ENCODE data around the gene PCDHGA1. TPM values are rescaled to one million over a fixed set of nuclear protein-coding genes. Genes with fewer than 3 reads are reported as not detected.
A peak's percentile ranks its signal among the peaks of the same experiment; 100 is the strongest.
"Not testable (repeated sequence)": the region's sequence is repeated elsewhere in the genome, so short reads cannot be mapped to it uniquely, and the experiment has no call there.

The PCDHGA1 gene
- total and polyA plus RNA-seq, 2 donors (not counting 1 experiment from before 2014, with no cell fraction given): 0.06 to 0.64 TPM

GRCh38 chr5:141343953-141344463 is 13.7 kb downstream of the PCDHGA1 start:
- Histone ChIP-seq H3K27ac (ENCODE audit: low read length in 2 of 2) (no peak overlapping the region), H3K9ac (ENCODE audit: low read length) (no peak overlapping the region), H3K9me3 (ENCODE audit: control extremely low read depth in 1 of 3, control insufficient read depth in 2 of 3, insufficient read depth in 1 of 3, low read length in 2 of 3) (peaks cover 0 to 55% (median 38%) of the 10 kb centered on the region in 3 donors), H3K36me3 (replicated peaks in 1 of 2; ENCODE audit: control extremely low read depth in 1 of 2, control insufficient read depth in 1 of 2, extremely low read depth in 1 of 2, insufficient read depth in 2 of 2, low read length in 1 of 2) (no peaks in the 10 kb centered on the region), H2AFZ (ENCODE audit: insufficient read depth, low read depth, low read length, poor library complexity, severe bottlenecking) (no peak overlapping the region), H3K4me3 (ENCODE audit: control extremely low read depth in 1 of 5, extremely low read depth in 1 of 5, insufficient read depth in 1 of 5, low read depth in 2 of 5, low read length in 4 of 5) (no peak overlapping the region), H4K20me1 (ENCODE audit: control insufficient read depth, insufficient read depth, low read length, poor library complexity, severe bottlenecking) (no peaks in the 10 kb centered on the region), H3K4me1 (ENCODE audit: control insufficient read depth in 2 of 2, insufficient read depth in 2 of 2, low read length in 2 of 2) (peaks cover 0 to 5% of the 10 kb centered on the region in 2 donors), H3K27me3 (replicated peaks in 1 of 4; ENCODE audit: control extremely low read depth in 1 of 4, control insufficient read depth in 3 of 4, insufficient read depth in 4 of 4, low read length in 3 of 4) (peaks cover 0 to 54% (median 27%) of the 10 kb centered on the region in 4 experiments), H3K79me2 (ENCODE audit: control insufficient read depth, insufficient read depth, low read length) (no peaks in the 10 kb centered on the region), H3K4me2 (replicated peaks; ENCODE audit: low read depth, low read length, poor library complexity, severe bottlenecking) (peak overlapping the region; percentile 5)
- no peak for DNase-seq
- no peak for ATAC-seq (ENCODE audit: low read depth)
- CTCF ChIA-PET: interaction anchor here (1.6 to 1.7 kb wide), 2 partner anchors 15 to 24 kb away, joined by 5 read pairs; partner anchors contain the start of genes PCDHGA1 and TAF7
- no peak overlapping the region for H3K27ac Mint-ChIP-seq
- TF ChIP-seq, protein P1, sequence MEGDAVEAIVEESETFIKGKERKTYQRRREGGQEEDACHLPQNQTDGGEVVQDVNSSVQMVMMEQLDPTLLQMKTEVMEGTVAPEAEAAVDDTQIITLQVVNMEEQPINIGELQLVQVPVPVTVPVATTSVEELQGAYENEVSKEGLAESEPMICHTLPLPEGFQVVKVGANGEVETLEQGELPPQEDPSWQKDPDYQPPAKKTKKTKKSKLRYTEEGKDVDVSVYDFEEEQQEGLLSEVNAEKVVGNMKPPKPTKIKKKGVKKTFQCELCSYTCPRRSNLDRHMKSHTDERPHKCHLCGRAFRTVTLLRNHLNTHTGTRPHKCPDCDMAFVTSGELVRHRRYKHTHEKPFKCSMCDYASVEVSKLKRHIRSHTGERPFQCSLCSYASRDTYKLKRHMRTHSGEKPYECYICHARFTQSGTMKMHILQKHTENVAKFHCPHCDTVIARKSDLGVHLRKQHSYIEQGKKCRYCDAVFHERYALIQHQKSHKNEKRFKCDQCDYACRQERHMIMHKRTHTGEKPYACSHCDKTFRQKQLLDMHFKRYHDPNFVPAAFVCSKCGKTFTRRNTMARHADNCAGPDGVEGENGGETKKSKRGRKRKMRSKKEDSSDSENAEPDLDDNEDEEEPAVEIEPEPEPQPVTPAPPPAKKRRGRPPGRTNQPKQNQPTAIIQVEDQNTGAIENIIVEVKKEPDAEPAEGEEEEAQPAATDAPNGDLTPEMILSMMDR (IDR thresholded peaks at IDR 0.05): peak; percentile 4
- no peak for TF ChIP-seq EZH2 (IDR thresholded peaks at IDR 0.05; ENCODE audit: borderline replicate concordance, insufficient read depth, low read depth, low read length, poor library complexity, severe bottlenecking)
- H3K4me3 Mint-ChIP-seq: peak overlapping the region; percentile 41
- H3K9me3 Mint-ChIP-seq (ENCODE audit: insufficient read depth): peaks cover 5% of the 10 kb centered on the region
- peaks cover 56% of the 10 kb centered on the region for H3K27me3 Mint-ChIP-seq
- POLR2A ChIA-PET: no interaction called here
- intact Hi-C loops (cut with micrococcal nuclease): no loop called here
- 42% methylated on average over 26 of the region's 31 CpGs for WGBS (ENCODE audit: insufficient coverage)
- H3K4me1 Mint-ChIP-seq: no peaks in the 10 kb centered on the region

GRCh38 chr5:141345327-141345726 is 15.0 kb downstream of the PCDHGA1 start:
- Histone ChIP-seq H4K20me1 (ENCODE audit: control insufficient read depth, insufficient read depth, low read length, poor library complexity, severe bottlenecking) (no peaks in the 10 kb centered on the region), H3K79me2 (ENCODE audit: control insufficient read depth, insufficient read depth, low read length) (no peaks in the 10 kb centered on the region), H3K4me3 (ENCODE audit: control extremely low read depth in 1 of 5, extremely low read depth in 1 of 5, insufficient read depth in 1 of 5, low read depth in 2 of 5, low read length in 4 of 5) (no peak overlapping the region), H3K36me3 (replicated peaks in 1 of 2; ENCODE audit: control extremely low read depth in 1 of 2, control insufficient read depth in 1 of 2, extremely low read depth in 1 of 2, insufficient read depth in 2 of 2, low read length in 1 of 2) (no peaks in the 10 kb centered on the region), H3K4me1 (ENCODE audit: control insufficient read depth in 2 of 2, insufficient read depth in 2 of 2, low read length in 2 of 2) (peaks cover 0 to 5% of the 10 kb centered on the region in 2 donors), H2AFZ (ENCODE audit: insufficient read depth, low read depth, low read length, poor library complexity, severe bottlenecking) (no peak overlapping the region), H3K27me3 (replicated peaks in 1 of 4; ENCODE audit: control extremely low read depth in 1 of 4, control insufficient read depth in 3 of 4, insufficient read depth in 4 of 4, low read length in 3 of 4) (peaks cover 0 to 51% (median 25%) of the 10 kb centered on the region in 4 experiments), H3K9ac (ENCODE audit: low read length) (no peak overlapping the region), H3K4me2 (replicated peaks; ENCODE audit: low read depth, low read length, poor library complexity, severe bottlenecking) (no peak overlapping the region), H3K9me3 (ENCODE audit: control extremely low read depth in 1 of 3, control insufficient read depth in 2 of 3, insufficient read depth in 1 of 3, low read length in 2 of 3) (peaks cover 0 to 50% (median 33%) of the 10 kb centered on the region in 3 donors), H3K27ac (ENCODE audit: low read length in 2 of 2) (no peak overlapping the region)
- Mint-ChIP-seq H3K4me1 (peaks cover 3% of the 10 kb centered on the region), H3K27ac (no peak overlapping the region), H3K9me3 (ENCODE audit: insufficient read depth) (peaks cover 5% of the 10 kb centered on the region), H3K4me3 (no peak overlapping the region), H3K27me3 (peaks cover 61% of the 10 kb centered on the region)
- no peak for DNase-seq
- TF ChIP-seq, protein P1 (IDR thresholded peaks at IDR 0.05): no peak
- no peak for TF ChIP-seq EZH2 (IDR thresholded peaks at IDR 0.05; ENCODE audit: borderline replicate concordance, insufficient read depth, low read depth, low read length, poor library complexity, severe bottlenecking)
- ChIA-PET CTCF (no interaction called here), POLR2A (no interaction called here)
- ATAC-seq (ENCODE audit: low read depth): no peak
- WGBS (ENCODE audit: insufficient coverage): 47% methylated on average over 16 of the region's 20 CpGs
- intact Hi-C loops (cut with micrococcal nuclease): no loop called here

- H4K20me1 ChIP-seq (ENCODE audit: control insufficient read depth, insufficient read depth, low read length, poor library complexity, severe bottlenecking); DNase-seq; H3K4me1 Mint-ChIP-seq; POLR2A ChIA-PET; H3K4me3 ChIP-seq (ENCODE audit: control extremely low read depth in 1 of 5, extremely low read depth in 1 of 5, insufficient read depth in 1 of 5, low read depth in 2 of 5, low read length in 4 of 5); ATAC-seq (ENCODE audit: low read depth); H3K27ac ChIP-seq (ENCODE audit: low read length in 2 of 2); intact Hi-C loops (cut with micrococcal nuclease); H3K9ac ChIP-seq (ENCODE audit: low read length); H2AFZ ChIP-seq (ENCODE audit: insufficient read depth, low read depth, low read length, poor library complexity, severe bottlenecking); H3K27ac Mint-ChIP-seq; H3K9me3 Mint-ChIP-seq (ENCODE audit: insufficient read depth); H3K4me3 Mint-ChIP-seq; H3K4me2 ChIP-seq (replicated peaks; ENCODE audit: low read depth, low read length, poor library complexity, severe bottlenecking); H3K79me2 ChIP-seq (ENCODE audit: control insufficient read depth, insufficient read depth, low read length); CTCF ChIA-PET; H3K4me1 ChIP-seq (ENCODE audit: control insufficient read depth in 2 of 2, insufficient read depth in 2 of 2, low read length in 2 of 2); H3K36me3 ChIP-seq (replicated peaks in 1 of 2; ENCODE audit: control extremely low read depth in 1 of 2, control insufficient read depth in 1 of 2, extremely low read depth in 1 of 2, insufficient read depth in 2 of 2, low read length in 1 of 2): not testable (repeated sequence)
- peaks cover 67% of the 10 kb centered on the region for H3K27me3 Mint-ChIP-seq
- H3K9me3 ChIP-seq (ENCODE audit: control extremely low read depth in 1 of 3, control insufficient read depth in 2 of 3, insufficient read depth in 1 of 3, low read length in 2 of 3): peaks cover 2 to 49% (median 34%) of the 10 kb centered on the region in 3 donors
- peaks cover 0 to 55% (median 31%) of the 10 kb centered on the region in 4 experiments for H3K27me3 ChIP-seq (replicated peaks in 1 of 4; ENCODE audit: control extremely low read depth in 1 of 4, control insufficient read depth in 3 of 4, insufficient read depth in 4 of 4, low read length in 3 of 4)
- WGBS (ENCODE audit: insufficient coverage): 31% methylated on average over 7 of the region's 35 CpGs
Measured at GRCh38 chr5:141346017-141346416, 15.7 kb downstream of the PCDHGA1 start.
